Mucosa of rectum (tissue), 2 donors: ENCODE measurements around the gene VDAC1.
"Not testable (repeated sequence)": the region's sequence is repeated elsewhere in the genome, so short reads cannot be mapped to it uniquely, and the experiment has no call there.

Experiments used
- H3K27ac ChIP-seq, 2 donors: one replicate each; pipeline ENCODE4 v1.7.0; 2013; ENCODE audit warnings: inconsistent platforms in 2 of 2, low read depth in 2 of 2, low read length in 2 of 2
- H3K27me3 ChIP-seq, 2 donors: one replicate each; pipeline ENCODE4 v1.7.0; 2013; ENCODE audit warnings: low read length in 2 of 2; ENCODE audit not compliant: control insufficient read depth in 2 of 2, insufficient read depth in 2 of 2
- H3K36me3 ChIP-seq, 2 donors: one replicate each; pipeline ENCODE4 v1.7.0; 2013; ENCODE audit warnings: low read length in 2 of 2; ENCODE audit not compliant: control insufficient read depth in 2 of 2, insufficient read depth in 2 of 2
- H3K4me1 ChIP-seq, 2 donors: one replicate each; pipeline ENCODE4 v1.7.0; 2013; ENCODE audit warnings: low read length in 2 of 2, mild to moderate bottlenecking in 1 of 2; ENCODE audit not compliant: control insufficient read depth in 2 of 2, insufficient read depth in 2 of 2
- H3K4me3 ChIP-seq, 2 donors: one replicate each; pipeline ENCODE4 v1.7.0; 2013; ENCODE audit warnings: low read length in 2 of 2
- H3K9ac ChIP-seq, 2 donors: one replicate each; pipeline ENCODE4 v1.7.0; 2013; ENCODE audit warnings: low read length in 2 of 2, low read depth in 1 of 2, mild to moderate bottlenecking in 1 of 2
- H3K9me3 ChIP-seq, 2 donors: one replicate each; pipeline ENCODE4 v1.7.0; 2013; ENCODE audit warnings: low read length in 2 of 2; ENCODE audit not compliant: control insufficient read depth in 2 of 2
- donor health status: healthy.
- donor health status: Normal muscosa, but diverticular disease.

Gene VDAC1

DNA sequence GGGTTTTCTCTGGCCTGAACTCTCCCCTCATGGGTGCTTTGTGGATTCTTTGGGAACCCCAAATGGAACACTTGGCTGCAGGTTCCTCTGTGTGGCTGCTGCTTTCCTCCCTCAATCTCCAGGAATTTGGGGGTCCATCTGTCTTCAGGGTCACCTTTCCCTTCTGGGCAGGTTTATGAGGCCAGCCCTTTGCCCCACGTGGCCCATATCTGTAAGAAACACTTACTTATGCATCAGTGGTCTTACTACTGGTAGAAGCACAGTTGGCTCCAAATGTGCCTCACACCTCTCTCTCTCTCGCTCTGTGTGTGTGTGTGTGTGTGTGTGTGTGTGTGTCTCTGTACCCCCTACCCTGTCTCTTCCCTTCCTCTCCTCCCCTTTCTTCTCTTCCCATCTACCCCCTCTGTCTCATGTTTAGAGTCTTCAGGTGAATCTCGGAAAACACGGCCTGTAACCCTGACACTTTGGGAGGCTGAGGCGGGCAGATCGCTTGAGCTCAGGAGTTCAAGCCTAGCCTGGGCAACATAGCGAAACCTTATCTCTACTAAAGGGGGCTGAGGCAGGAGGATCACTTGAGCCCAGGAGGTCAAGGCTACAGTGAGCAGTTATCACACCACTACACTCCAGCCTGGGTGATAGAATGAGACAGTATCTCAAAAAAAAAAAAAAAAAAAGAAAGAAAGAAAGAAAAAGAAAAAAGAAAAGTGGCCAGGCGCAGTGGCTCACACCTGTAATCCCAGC, 63.1 kb downstream of the VDAC1 start:
- Histone ChIP-seq H3K36me3 (no peaks in the 10 kb centered on the region), H3K4me3 (no peak overlapping the region), H3K27me3 (no peaks in the 10 kb centered on the region), H3K9ac (no peak overlapping the region), H3K4me1 (no peaks in the 10 kb centered on the region), H3K27ac (no peak overlapping the region), H3K9me3 (no peaks in the 10 kb centered on the region)

GRCh38 chr5:133939668-133940067, 65.1 kb downstream of the VDAC1 start:
- no peaks in the 10 kb centered on the region for H3K9me3 ChIP-seq
- H3K27ac ChIP-seq: no peak overlapping the region
- H3K4me3 ChIP-seq: no peak overlapping the region
- no peaks in the 10 kb centered on the region for H3K36me3 ChIP-seq
- no peak overlapping the region for H3K9ac ChIP-seq
- no peaks in the 10 kb centered on the region for H3K27me3 ChIP-seq
- H3K4me1 ChIP-seq: no peaks in the 10 kb centered on the region

DNA sequence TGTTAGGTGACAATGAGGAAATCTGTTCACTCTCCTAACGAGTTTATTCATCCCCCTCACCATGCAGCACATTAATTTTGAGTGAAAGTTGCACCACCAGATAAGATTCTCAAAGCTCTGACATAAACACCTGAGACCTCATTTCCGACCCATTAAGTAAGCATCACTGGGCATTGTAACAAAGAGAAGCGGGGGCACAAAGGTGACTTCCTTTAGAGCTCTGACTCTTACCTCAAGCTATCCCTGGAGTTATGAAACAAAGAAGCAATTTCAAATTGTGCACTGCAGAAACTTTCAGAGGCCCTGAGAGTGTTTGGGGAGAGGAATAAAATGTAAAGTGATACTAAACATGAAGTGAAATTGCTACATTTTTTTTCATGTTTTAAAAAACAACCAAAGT, 65.8 kb downstream of the VDAC1 start:
- no peaks in the 10 kb centered on the region for H3K9me3 ChIP-seq
- H3K27me3 ChIP-seq: no peaks in the 10 kb centered on the region
- no peaks in the 10 kb centered on the region for H3K4me1 ChIP-seq
- no peaks in the 10 kb centered on the region for H3K36me3 ChIP-seq
- no peak overlapping the region for H3K4me3 ChIP-seq
- H3K27ac ChIP-seq: no peak overlapping the region
- no peak overlapping the region for H3K9ac ChIP-seq

GRCh38 chr5:133938039-133938821, 66.5 kb downstream of the VDAC1 start:
- H3K27ac ChIP-seq: no peak overlapping the region

GRCh38 chr5:133937628-133938027, 67.1 kb downstream of the VDAC1 start:
- not testable (repeated sequence) for H3K9ac ChIP-seq, H3K27ac ChIP-seq, H3K9me3 ChIP-seq, H3K36me3 ChIP-seq, H3K4me1 ChIP-seq, H3K27me3 ChIP-seq, H3K4me3 ChIP-seq

More at GRCh38 chr5:133938039-133938821, 66.5 kb downstream of the VDAC1 start:
- Histone ChIP-seq H3K36me3 (no peaks in the 10 kb centered on the region), H3K4me3 (no peak overlapping the region), H3K27me3 (no peaks in the 10 kb centered on the region), H3K4me1 (peaks cover 0 to 3% of the 10 kb centered on the region in 2 donors), H3K9ac (no peak overlapping the region), H3K9me3 (no peaks in the 10 kb centered on the region)

GRCh38 chr5:133936651-133937015, 68.1 kb downstream of the VDAC1 start:
- Histone ChIP-seq H3K4me1 (peaks cover 0 to 3% of the 10 kb centered on the region in 2 donors), H3K9ac (no peak overlapping the region), H3K27me3 (no peaks in the 10 kb centered on the region), H3K4me3 (no peak overlapping the region), H3K9me3 (no peaks in the 10 kb centered on the region), H3K36me3 (no peaks in the 10 kb centered on the region), H3K27ac (no peak overlapping the region)

GRCh38 chr5:133935991-133936650, 68.7 kb downstream of the VDAC1 start:
- not testable (repeated sequence) for H3K4me1 ChIP-seq, H3K4me3 ChIP-seq, H3K27me3 ChIP-seq, H3K27ac ChIP-seq, H3K9me3 ChIP-seq, H3K36me3 ChIP-seq, H3K9ac ChIP-seq

GRCh38 chr5:133935667-133935940, 69.2 kb downstream of the VDAC1 start:
- Histone ChIP-seq H3K4me3 (no peak overlapping the region), H3K9me3 (no peaks in the 10 kb centered on the region), H3K36me3 (no peaks in the 10 kb centered on the region), H3K27ac (no peak overlapping the region), H3K4me1 (peaks cover 0 to 3% of the 10 kb centered on the region in 2 donors), H3K27me3 (no peaks in the 10 kb centered on the region), H3K9ac (no peak overlapping the region)

DNA sequence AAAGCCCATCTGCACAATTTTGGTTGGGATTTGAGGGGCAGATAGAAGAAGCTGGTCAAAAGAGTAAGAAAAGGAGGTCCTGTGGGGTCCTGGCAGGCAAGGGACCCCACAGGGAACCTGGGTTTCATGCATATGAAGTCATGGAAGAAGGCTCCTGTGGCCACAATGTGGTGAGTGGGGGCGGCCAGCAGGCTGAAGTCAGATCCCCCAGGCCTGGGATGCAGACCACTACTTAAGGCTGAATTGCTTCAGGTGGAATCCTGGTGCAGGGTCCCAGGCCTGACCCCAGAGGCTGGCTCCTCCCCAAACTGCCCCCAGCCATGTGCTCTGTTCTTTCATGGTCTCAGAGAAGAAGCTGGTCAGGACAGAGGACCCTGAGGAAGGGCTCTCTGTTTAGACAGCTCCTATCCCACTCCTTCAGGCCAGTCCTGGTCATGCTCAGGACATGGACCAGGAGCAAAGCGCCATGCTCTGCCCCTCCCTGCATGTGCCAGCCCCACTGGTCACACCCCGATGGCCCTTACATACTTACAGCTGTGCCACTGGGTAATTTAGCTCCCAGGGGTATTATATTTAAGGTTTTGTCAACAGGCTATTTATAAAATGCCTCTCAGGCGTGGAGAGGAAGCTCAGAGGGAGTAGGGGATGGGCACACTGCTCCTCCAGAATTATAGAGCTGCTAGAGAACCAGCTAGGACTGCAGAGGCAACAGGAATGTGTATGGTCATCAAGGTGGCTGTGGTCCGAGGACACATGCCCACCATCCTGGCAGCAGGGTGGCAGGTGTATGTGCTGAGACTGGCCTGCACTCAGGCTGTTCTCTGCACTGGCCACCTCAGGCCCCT, 69.7 kb downstream of the VDAC1 start:
- H3K27me3 ChIP-seq: no peaks in the 10 kb centered on the region
- peaks cover 0 to 3% of the 10 kb centered on the region in 2 donors for H3K4me1 ChIP-seq
- no peak overlapping the region for H3K9ac ChIP-seq
- no peaks in the 10 kb centered on the region for H3K36me3 ChIP-seq
- no peak overlapping the region for H3K27ac ChIP-seq
- no peaks in the 10 kb centered on the region for H3K9me3 ChIP-seq
- H3K4me3 ChIP-seq: no peak overlapping the region

GRCh38 chr5:133934311-133934710, 70.5 kb downstream of the VDAC1 start:
- no peaks in the 10 kb centered on the region for H3K36me3 ChIP-seq
- H3K27me3 ChIP-seq: no peaks in the 10 kb centered on the region
- no peak overlapping the region for H3K4me3 ChIP-seq
- H3K9ac ChIP-seq: no peak overlapping the region
- peak overlapping the region in 1 of 2 donors; percentile 32 for H3K27ac ChIP-seq
- peaks cover 0 to 3% of the 10 kb centered on the region in 2 donors for H3K4me1 ChIP-seq
- no peaks in the 10 kb centered on the region for H3K9me3 ChIP-seq
